Spleen (tissue), 7 donors: ENCODE results near the gene DEAF1.

Experiments
- POLR2A ChIP-seq, 3 donors: fragments of 450-650 bp; IDR thresholded peaks; one replicate each; pipeline ENCODE4 v1.5.1; 2017; ENCODE audit warnings: antibody characterized with exemption in 3 of 3, mild to moderate bottlenecking in 1 of 3
- POLR2AphosphoS5 ChIP-seq, 3 donors: sonication (generic); formaldehyde crosslinking; IDR thresholded peaks; one replicate each; pipeline ENCODE4 v1.5.1; 2017; ENCODE audit warnings: antibody characterized with exemption in 3 of 3
- TF ChIP-seq, protein P1 (sequence below), 11 experiments: fragments of 200-600 bp in 7 of 11; fragments of 450-650 bp in 4 of 11; sonication (generic) in 4 of 11; IDR thresholded peaks in 8 of 11; conservative IDR thresholded peaks in 3 of 11; 1 replicate in 7 of 11; 2 replicates in 4 of 11; pipeline versions ENCODE4 v1.4.0 to v1.8.0; 2016 to 2021; ENCODE audit warnings: antibody characterized with exemption in 11 of 11, inconsistent platforms in 4 of 11, mild to moderate bottlenecking in 1 of 11
- donor health status: DM: no; HTN: no; CAD: no; lungs with moderate emphysema.
- donor health status: DM: no; HTN: no; CAD: no.
- donor health status: DM: no; HTN: no; CAD: no.

DNA sequence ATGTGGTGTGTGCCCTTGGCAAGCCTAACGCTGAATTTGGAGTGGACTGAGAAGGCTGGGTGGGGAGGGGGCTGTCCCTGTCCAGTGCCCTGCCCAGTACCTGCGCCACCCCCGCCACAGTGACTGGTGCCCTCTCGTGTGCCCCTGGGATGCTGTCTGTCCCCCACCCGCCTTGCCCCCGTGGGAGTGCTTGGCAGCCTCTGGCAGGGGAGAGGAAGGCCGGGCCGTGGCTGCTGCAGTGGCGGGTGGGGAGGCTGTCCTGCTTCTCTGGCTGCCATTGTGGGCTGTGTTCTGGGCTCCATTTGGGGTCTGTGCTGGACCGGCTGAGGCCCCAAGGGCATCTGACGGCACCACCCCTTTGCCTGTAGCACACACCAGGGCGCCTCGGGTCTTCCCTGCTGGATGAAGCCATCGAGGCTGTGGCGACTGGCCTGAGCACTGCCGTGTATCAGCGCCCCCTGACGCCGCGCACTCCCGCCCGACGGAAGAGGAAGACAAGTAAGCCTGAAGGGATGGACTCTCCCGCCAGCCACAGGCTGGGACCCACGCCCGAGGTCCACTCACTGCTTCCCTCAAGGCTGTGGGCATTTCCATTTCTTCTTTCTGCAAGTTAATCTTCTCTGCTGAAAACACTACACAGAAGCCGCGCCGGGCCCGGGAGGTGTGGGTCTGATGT lies 96.9 kb downstream of the DEAF1 start:
- TF ChIP-seq, protein P1, sequence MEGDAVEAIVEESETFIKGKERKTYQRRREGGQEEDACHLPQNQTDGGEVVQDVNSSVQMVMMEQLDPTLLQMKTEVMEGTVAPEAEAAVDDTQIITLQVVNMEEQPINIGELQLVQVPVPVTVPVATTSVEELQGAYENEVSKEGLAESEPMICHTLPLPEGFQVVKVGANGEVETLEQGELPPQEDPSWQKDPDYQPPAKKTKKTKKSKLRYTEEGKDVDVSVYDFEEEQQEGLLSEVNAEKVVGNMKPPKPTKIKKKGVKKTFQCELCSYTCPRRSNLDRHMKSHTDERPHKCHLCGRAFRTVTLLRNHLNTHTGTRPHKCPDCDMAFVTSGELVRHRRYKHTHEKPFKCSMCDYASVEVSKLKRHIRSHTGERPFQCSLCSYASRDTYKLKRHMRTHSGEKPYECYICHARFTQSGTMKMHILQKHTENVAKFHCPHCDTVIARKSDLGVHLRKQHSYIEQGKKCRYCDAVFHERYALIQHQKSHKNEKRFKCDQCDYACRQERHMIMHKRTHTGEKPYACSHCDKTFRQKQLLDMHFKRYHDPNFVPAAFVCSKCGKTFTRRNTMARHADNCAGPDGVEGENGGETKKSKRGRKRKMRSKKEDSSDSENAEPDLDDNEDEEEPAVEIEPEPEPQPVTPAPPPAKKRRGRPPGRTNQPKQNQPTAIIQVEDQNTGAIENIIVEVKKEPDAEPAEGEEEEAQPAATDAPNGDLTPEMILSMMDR (IDR thresholded peaks at IDR 0.05 in 8 of 11, conservative IDR thresholded peaks at IDR 0.05 in 3 of 11): no peak
- no peak for TF ChIP-seq POLR2A (IDR thresholded peaks at IDR 0.05)
- peak in 1 of 3 donors; percentile 42 for TF ChIP-seq POLR2AphosphoS5 (IDR thresholded peaks at IDR 0.05)
